ENCODE results near the gene GPR157. TPM values are rescaled to one million over a fixed set of nuclear protein-coding genes. Genes with fewer than 3 reads are reported as not detected.
A peak's percentile ranks its signal among the peaks of the same experiment; 100 is the strongest.

GPR157 gene
- total RNA-seq, 4 donors from 2014 or later = 2.8 to 10.5 (median 6.2) TPM

DNA sequence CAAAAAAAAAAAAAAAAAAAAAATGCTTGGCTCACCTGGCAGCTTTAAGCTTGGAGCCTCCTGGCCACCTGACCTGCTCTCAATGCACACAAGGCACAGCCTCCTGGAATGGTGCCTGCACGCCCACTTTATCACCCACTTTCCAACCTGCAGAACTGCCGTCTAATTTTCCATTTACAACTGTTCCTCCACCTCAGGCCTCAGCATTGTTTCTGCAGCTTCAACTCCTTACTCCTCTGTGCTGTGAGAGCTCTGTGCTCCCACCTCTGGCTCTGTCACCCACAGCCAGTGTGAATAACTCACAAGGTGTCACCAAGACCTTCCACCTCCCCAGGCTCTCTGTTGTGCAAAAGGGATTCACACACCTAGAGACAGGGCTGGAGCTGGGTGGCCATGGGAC, 38.7 kb upstream of the GPR157 start:
- Histone ChIP-seq H3K27me3 (no peaks in the 10 kb centered on the region), H3K9me3 (no peaks in the 10 kb centered on the region), H3K4me1 (peaks cover 0 to 56% (median 26%) of the 10 kb centered on the region in 4 donors), H3K4me3 (no peak overlapping the region), H3K27ac (no peak overlapping the region), H3K36me3 (no peaks in the 10 kb centered on the region)
- no peak for TF ChIP-seq POLR2A (IDR thresholded peaks at IDR 0.05)
- TF ChIP-seq, protein P1, sequence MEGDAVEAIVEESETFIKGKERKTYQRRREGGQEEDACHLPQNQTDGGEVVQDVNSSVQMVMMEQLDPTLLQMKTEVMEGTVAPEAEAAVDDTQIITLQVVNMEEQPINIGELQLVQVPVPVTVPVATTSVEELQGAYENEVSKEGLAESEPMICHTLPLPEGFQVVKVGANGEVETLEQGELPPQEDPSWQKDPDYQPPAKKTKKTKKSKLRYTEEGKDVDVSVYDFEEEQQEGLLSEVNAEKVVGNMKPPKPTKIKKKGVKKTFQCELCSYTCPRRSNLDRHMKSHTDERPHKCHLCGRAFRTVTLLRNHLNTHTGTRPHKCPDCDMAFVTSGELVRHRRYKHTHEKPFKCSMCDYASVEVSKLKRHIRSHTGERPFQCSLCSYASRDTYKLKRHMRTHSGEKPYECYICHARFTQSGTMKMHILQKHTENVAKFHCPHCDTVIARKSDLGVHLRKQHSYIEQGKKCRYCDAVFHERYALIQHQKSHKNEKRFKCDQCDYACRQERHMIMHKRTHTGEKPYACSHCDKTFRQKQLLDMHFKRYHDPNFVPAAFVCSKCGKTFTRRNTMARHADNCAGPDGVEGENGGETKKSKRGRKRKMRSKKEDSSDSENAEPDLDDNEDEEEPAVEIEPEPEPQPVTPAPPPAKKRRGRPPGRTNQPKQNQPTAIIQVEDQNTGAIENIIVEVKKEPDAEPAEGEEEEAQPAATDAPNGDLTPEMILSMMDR (IDR thresholded peaks at IDR 0.05) = no peak
- no peak for TF ChIP-seq EP300 (IDR thresholded peaks at IDR 0.05)
- 82 to 88% methylated on average over 2 of the region's 2 CpGs for WGBS, 2 donors
- DNase-seq (ENCODE audit: low spot score in 2 of 2) = no peak

DNA sequence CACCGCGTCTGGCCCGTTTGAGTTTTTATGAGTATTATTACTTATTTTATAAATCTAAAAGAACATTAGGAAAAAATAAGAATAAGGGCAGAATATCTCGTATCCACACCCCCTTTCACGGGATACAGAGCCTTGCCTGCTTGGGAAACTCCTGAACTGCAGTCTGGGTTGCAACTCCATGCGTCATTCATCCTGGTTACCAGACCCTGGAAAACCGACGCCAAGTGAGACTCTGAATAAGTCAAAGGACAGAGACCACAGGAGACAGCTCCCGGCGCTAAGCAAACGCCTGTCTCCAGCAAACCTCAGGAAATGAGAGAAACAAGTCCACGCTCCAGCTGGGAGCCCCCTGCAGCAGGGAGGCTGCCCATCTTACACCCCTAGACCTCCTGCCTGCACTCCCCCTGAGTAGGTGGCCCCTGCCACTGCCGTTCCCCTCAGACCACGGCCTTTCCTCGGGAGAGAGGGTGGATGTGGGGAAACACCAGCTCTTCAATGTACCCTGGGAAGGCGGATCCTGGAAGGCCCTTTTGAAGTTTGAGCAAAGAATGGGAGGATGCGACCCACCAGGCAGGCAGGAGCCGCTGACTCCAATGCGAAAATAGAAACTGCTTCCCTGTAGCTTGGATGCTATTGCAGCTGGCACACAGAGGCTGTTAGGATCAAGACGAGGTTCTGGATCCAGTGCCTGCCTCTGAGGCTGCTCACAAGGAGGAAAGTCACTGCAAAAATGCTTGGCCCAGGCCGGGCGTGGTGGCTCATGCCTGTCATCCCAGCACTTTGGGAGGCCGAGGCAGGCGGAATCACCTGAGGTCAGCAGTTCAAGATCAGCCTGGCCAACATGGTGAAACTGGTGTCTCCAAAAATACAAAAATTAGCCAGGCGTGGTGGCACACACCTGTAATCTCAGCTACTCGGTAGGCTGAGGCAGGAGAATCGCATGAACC, 37.7 kb upstream of the GPR157 start:
- 77 to 82% methylated on average over 26 to 27 of the region's 27 CpGs for WGBS, 2 donors
- H3K27ac ChIP-seq = peak overlapping the region in 2 of 4 donors; percentile 69 to 94
- no peak overlapping the region for H3K4me3 ChIP-seq
- DNase-seq (ENCODE audit: low spot score in 2 of 2) = peak in 1 of 2 donors; percentile 55
- H3K4me1 ChIP-seq = peaks cover 0 to 58% (median 30%) of the 10 kb centered on the region in 4 donors
- H3K27me3 ChIP-seq = no peaks in the 10 kb centered on the region
- TF ChIP-seq, protein P1 (IDR thresholded peaks at IDR 0.05) = no peak
- TF ChIP-seq EP300 (IDR thresholded peaks at IDR 0.05) (no peak), POLR2A (IDR thresholded peaks at IDR 0.05) (no peak)
- no peaks in the 10 kb centered on the region for H3K36me3 ChIP-seq
- no peaks in the 10 kb centered on the region for H3K9me3 ChIP-seq

DNA sequence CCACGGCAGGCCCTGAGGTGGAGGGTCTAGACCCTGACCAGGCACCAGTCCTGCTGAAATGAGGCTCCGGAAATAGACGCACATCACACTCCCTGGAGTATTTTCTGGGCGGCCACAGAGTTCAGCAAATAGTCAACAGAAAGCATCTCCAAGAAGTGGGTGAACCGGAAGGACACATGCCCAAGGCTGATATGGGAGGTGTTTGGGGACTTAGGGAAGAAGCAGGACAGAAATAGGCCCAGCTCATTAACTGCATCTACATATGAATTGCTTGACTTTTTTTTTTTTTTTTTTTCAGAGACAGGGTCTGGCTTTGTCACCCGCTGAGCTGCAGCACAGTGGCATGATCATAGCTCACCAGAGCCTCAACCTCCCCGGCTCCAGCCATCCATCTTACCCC, 36.5 kb upstream of the GPR157 start:
- no peaks in the 10 kb centered on the region for H3K27me3 ChIP-seq
- TF ChIP-seq POLR2A (IDR thresholded peaks at IDR 0.05) (no peak), EP300 (IDR thresholded peaks at IDR 0.05) (no peak)
- TF ChIP-seq, protein P1 (IDR thresholded peaks at IDR 0.05) = no peak
- no peaks in the 10 kb centered on the region for H3K36me3 ChIP-seq
- H3K4me1 ChIP-seq = peaks cover 0 to 62% (median 30%) of the 10 kb centered on the region in 4 donors
- 79 to 83% methylated on average over 7 of the region's 7 CpGs for WGBS, 2 donors
- H3K27ac ChIP-seq = peak overlapping the region in 3 of 4 donors; percentile 69 to 94 (median 75)
- H3K4me3 ChIP-seq = no peak overlapping the region
- no peaks in the 10 kb centered on the region for H3K9me3 ChIP-seq
- no peak for DNase-seq (ENCODE audit: low spot score in 2 of 2)

DNA sequence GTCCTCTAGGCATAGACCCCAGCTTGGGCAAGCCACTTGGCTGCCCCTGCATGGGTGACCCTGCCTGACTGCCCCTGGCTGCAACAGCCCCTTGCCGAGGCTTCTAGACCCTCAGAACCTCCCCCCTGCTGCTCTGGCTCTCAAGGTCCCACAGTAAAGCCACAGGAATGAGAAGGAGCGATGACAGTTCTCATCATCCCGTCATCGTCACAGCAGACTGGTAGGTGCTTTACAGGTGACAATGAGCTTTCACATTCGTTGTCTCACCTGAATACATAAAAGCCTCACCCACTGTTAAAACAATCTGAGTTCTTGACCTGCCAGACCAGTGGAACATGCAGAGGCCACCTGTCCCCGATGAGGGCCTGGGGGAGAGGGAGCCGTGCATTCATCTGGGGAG, 36.0 kb upstream of the GPR157 start:
- TF ChIP-seq, protein P1 (IDR thresholded peaks at IDR 0.05) = no peak
- TF ChIP-seq EP300 (IDR thresholded peaks at IDR 0.05) = no peak
- no peak for TF ChIP-seq POLR2A (IDR thresholded peaks at IDR 0.05)
- H3K4me3 ChIP-seq = no peak overlapping the region
- WGBS, 2 donors = 74 to 88% methylated on average over 6 to 7 of the region's 7 CpGs
- H3K27me3 ChIP-seq = no peaks in the 10 kb centered on the region
- H3K9me3 ChIP-seq = no peaks in the 10 kb centered on the region
- peak overlapping the region; percentile 75 to 97 (median 90) for H3K27ac ChIP-seq
- peaks cover 0 to 61% (median 30%) of the 10 kb centered on the region in 4 donors for H3K4me1 ChIP-seq
- no peak for DNase-seq (ENCODE audit: low spot score in 2 of 2)
- H3K36me3 ChIP-seq = no peaks in the 10 kb centered on the region

DNA sequence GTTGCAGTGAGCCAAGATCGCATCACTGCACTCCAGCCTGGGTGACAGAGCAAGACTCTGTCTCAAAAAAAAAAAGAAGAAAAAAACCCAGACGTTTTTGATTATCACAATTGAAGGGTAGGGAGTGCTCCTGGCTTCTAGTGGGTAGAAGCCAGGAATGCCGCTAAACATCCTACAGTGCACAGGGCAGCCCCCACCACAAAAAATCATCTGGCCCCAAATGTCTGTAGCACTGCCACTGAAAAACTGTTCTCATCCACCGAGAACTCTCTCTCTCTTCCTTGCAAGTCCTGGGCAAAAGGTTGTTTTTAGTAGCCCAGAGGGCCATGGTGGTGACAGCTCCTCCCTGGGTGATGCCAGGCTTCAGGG, 35.6 kb upstream of the GPR157 start:
- no peak for DNase-seq (ENCODE audit: low spot score in 2 of 2)
- Histone ChIP-seq H3K4me3 (no peak overlapping the region), H3K9me3 (no peaks in the 10 kb centered on the region), H3K4me1 (peaks cover 0 to 57% (median 30%) of the 10 kb centered on the region in 4 donors), H3K36me3 (no peaks in the 10 kb centered on the region), H3K27ac (peak overlapping the region; percentile 75 to 97 (median 90)), H3K27me3 (no peaks in the 10 kb centered on the region)
- TF ChIP-seq POLR2A (IDR thresholded peaks at IDR 0.05) (no peak), EP300 (IDR thresholded peaks at IDR 0.05) (no peak)
- TF ChIP-seq, protein P1 (IDR thresholded peaks at IDR 0.05) = no peak
- WGBS, 2 donors = 43 to 44% methylated on average over 4 of the region's 4 CpGs
